Glutamatergic neuron (in vitro differentiated cells): ENCODE results near the gene ZNF385C. TPM values are rescaled to one million over a fixed set of nuclear protein-coding genes. Genes with fewer than 3 reads are reported as not detected.

Experiments used
- total RNA-seq: library from RNA; stranded (reverse); fragmentation: NEBNext Ultra II Directional; extraction: Animal tissue kit (Norgen Biotek cat#: 25700); gene quantifications from one replicate; pipeline ENCODE4 v1.2.1, GENCODE V29; 2021; ENCODE audit not compliant: unreplicated experiment

ZNF385C gene
- total RNA-seq, 1 donor from 2014 or later: 1.5 TPM

Other genes with a start within 250 kb of the ZNF385C start
- 17.4 TPM for gene KLHL11, start 233.1 kb downstream of the ZNF385C start, total RNA-seq
- 625 TPM for gene ACLY, start 179.5 kb downstream of the ZNF385C start, total RNA-seq
- 3.4 TPM for gene ODAD4, start 167.9 kb downstream of the ZNF385C start, total RNA-seq
- 51.5 TPM for gene CNP, start 131.7 kb downstream of the ZNF385C start, total RNA-seq
- 124 TPM for gene DNAJC7, start 81.0 kb downstream of the ZNF385C start, total RNA-seq
- gene NKIRAS2, start 78.4 kb downstream of the ZNF385C start, total RNA-seq: 88.8 TPM
- 2.4 TPM for gene C17orf113, start 47.9 kb downstream of the ZNF385C start, total RNA-seq
- 0.42 TPM for gene DHX58, start 14.2 kb upstream of the ZNF385C start, total RNA-seq
- 29.3 TPM for gene KAT2A, start 22.9 kb upstream of the ZNF385C start, total RNA-seq
- gene HSPB9, start 24.3 kb upstream of the ZNF385C start, total RNA-seq: 0.44 TPM
- gene RAB5C, start 56.5 kb upstream of the ZNF385C start, total RNA-seq: 94.7 TPM
- 0.71 TPM for gene KCNH4, start 82.7 kb upstream of the ZNF385C start, total RNA-seq
- not detected for gene HCRT, start 87.0 kb upstream of the ZNF385C start, total RNA-seq
- 5.3 TPM for gene GHDC, start 96.0 kb upstream of the ZNF385C start, total RNA-seq
- 31.9 TPM for gene STAT5B, start 177.9 kb upstream of the ZNF385C start, total RNA-seq
- 3.4 TPM for gene STAT5A, start 190.0 kb upstream of the ZNF385C start, total RNA-seq